GM21390 (cell line): ENCODE measurements around the gene HYKK.
"Not testable (repeated sequence)": the region's sequence is repeated elsewhere in the genome, so short reads cannot be mapped to it uniquely, and the experiment has no call there.

Experiments used
- ATAC-seq: cut with Tn5 transposase; IDR thresholded peaks from one replicate; pipeline ENCODE4 v1.9.1; 2021; ENCODE audit not compliant: unreplicated experiment

Gene HYKK

GRCh38 chr15:78540141-78540870, 32.9 kb downstream of the HYKK start, which contains the start of gene PSMA4:
Gene PSMA4, plus strand, starts transcription at chr15:78540444. Its CDS starts 1,484 bp downstream, at chr15:78541928.
- ATAC-seq = peak; percentile 75

GRCh38 chr15:78540871-78541743, 33.7 kb downstream of the HYKK start:
- ATAC-seq = no peak

- ATAC-seq = no peak
Observed at GRCh38 chr15:78541744-78542034, 34.3 kb downstream of the HYKK start.

- ATAC-seq = no peak
Observed at GRCh38 chr15:78542647-78543046, 35.3 kb downstream of the HYKK start.

GRCh38 chr15:78550194-78550593, 42.8 kb downstream of the HYKK start:
- ATAC-seq = no peak

- ATAC-seq = no peak
Observed at GRCh38 chr15:78550815-78551214, 43.4 kb downstream of the HYKK start.

GRCh38 chr15:78551902-78552301, 44.5 kb downstream of the HYKK start:
- no peak for ATAC-seq

- no peak for ATAC-seq
Observed at GRCh38 chr15:78552597-78552996, 45.2 kb downstream of the HYKK start.

GRCh38 chr15:78560201-78560600, 52.8 kb downstream of the HYKK start:
- ATAC-seq = not testable (repeated sequence)

GRCh38 chr15:78561490-78561889, 54.1 kb downstream of the HYKK start:
- ATAC-seq = no peak

GRCh38 chr15:78563092-78563491, 55.7 kb downstream of the HYKK start:
- ATAC-seq = no peak

- peak; percentile 12 for ATAC-seq
Observed at GRCh38 chr15:78564743-78565096, 57.3 kb downstream of the HYKK start.

- ATAC-seq = peak; percentile 84
Observed at GRCh38 chr15:78565097-78565950, 57.9 kb downstream of the HYKK start, which contains the start of gene CHRNA5. Gene CHRNA5, plus strand, starts transcription at chr15:78565520. Its CDS starts 200 bp downstream, at chr15:78565720.

- peak; percentile 15 for ATAC-seq
Observed at GRCh38 chr15:78565951-78566774, 58.8 kb downstream of the HYKK start.

GRCh38 chr15:78567531-78567930, 60.2 kb downstream of the HYKK start:
- ATAC-seq = no peak

- ATAC-seq = no peak
Observed at GRCh38 chr15:78570710-78571109, 63.3 kb downstream of the HYKK start.

GRCh38 chr15:78571382-78571781, 64.0 kb downstream of the HYKK start:
- ATAC-seq = no peak

GRCh38 chr15:78573416-78573815, 66.0 kb downstream of the HYKK start:
- ATAC-seq = no peak

GRCh38 chr15:78574944-78575343, 67.6 kb downstream of the HYKK start:
- ATAC-seq = no peak
